Measurements from ENCODE around the gene BARX2.
"Not testable (repeated sequence)": the region's sequence is repeated elsewhere in the genome, so short reads cannot be mapped to it uniquely, and the experiment has no call there.

The BARX2 gene

GRCh38 chr11:129375751-129376657 lies at the start of gene BARX2:
Gene BARX2 (plus strand): TSS chr11:129375848. CDS start chr11:129376036, 188 bp downstream.
- no peak for DNase-seq (ENCODE audit: low read depth in 2 of 2)

GRCh38 chr11:129326921-129327320 lies 48.7 kb upstream of the BARX2 start:
- DNase-seq (ENCODE audit: low read depth in 2 of 2): no peak

GRCh38 chr11:129327708-129328107 lies 47.9 kb upstream of the BARX2 start:
- not testable (repeated sequence) for DNase-seq (ENCODE audit: low read depth in 2 of 2)

GRCh38 chr11:129328756-129329155 lies 46.9 kb upstream of the BARX2 start:
- no peak for DNase-seq (ENCODE audit: low read depth in 2 of 2)

GRCh38 chr11:129331217-129331616 lies 44.4 kb upstream of the BARX2 start:
- DNase-seq (ENCODE audit: low read depth in 2 of 2): no peak

- peak; percentile 12 to 35 for DNase-seq (ENCODE audit: low read depth in 2 of 2)
Observed at GRCh38 chr11:129331871-129332274, 43.8 kb upstream of the BARX2 start.

- DNase-seq (ENCODE audit: low read depth in 2 of 2): no peak
Observed at GRCh38 chr11:129333873-129334272, 41.8 kb upstream of the BARX2 start.

- DNase-seq (ENCODE audit: low read depth in 2 of 2): not testable (repeated sequence)
Observed at GRCh38 chr11:129344301-129344940, 31.2 kb upstream of the BARX2 start.

- DNase-seq (ENCODE audit: low read depth in 2 of 2): no peak
Observed at GRCh38 chr11:129346916-129347315, 28.7 kb upstream of the BARX2 start.

GRCh38 chr11:129348813-129349212 lies 26.8 kb upstream of the BARX2 start:
- no peak for DNase-seq (ENCODE audit: low read depth in 2 of 2)

- no peak for DNase-seq (ENCODE audit: low read depth in 2 of 2)
Observed at GRCh38 chr11:129352676-129353075, 23.0 kb upstream of the BARX2 start.

GRCh38 chr11:129354691-129355090 lies 21.0 kb upstream of the BARX2 start:
- no peak for DNase-seq (ENCODE audit: low read depth in 2 of 2)

GRCh38 chr11:129359748-129360147 lies 15.9 kb upstream of the BARX2 start:
- DNase-seq (ENCODE audit: low read depth in 2 of 2): no peak

- peak; percentile 48 to 58 for DNase-seq (ENCODE audit: low read depth in 2 of 2)
Observed at GRCh38 chr11:129364143-129364654, 11.4 kb upstream of the BARX2 start.

- DNase-seq (ENCODE audit: low read depth in 2 of 2): no peak
Observed at GRCh38 chr11:129365816-129366215, 9.8 kb upstream of the BARX2 start.

- no peak for DNase-seq (ENCODE audit: low read depth in 2 of 2)
Observed at GRCh38 chr11:129366737-129367597, 8.7 kb upstream of the BARX2 start.

- no peak for DNase-seq (ENCODE audit: low read depth in 2 of 2)
Observed at GRCh38 chr11:129368889-129369672, 6.6 kb upstream of the BARX2 start.

- DNase-seq (ENCODE audit: low read depth in 2 of 2): no peak
Observed at GRCh38 chr11:129370715-129371114, 4.9 kb upstream of the BARX2 start.

- DNase-seq (ENCODE audit: low read depth in 2 of 2): no peak
Observed at GRCh38 chr11:129372609-129373488, 2.8 kb upstream of the BARX2 start.

- no peak for DNase-seq (ENCODE audit: low read depth in 2 of 2)
Observed at GRCh38 chr11:129373489-129373953, 2.1 kb upstream of the BARX2 start.

Data from stimulated activated CD8-positive, alpha-beta memory T cell treated with anti-CD3 and anti-CD28 coated beads, Interleukin-7, amount 100 ng/mL, for 4 hours (primary cell).